NCI-H2227 (cell line): ENCODE measurements around the gene GLMP.
A peak's percentile ranks its signal among the peaks of the same experiment; 100 is the strongest.

Source experiments
- DNase-seq: peaks from one replicate; lab custom pipeline; 2025; ENCODE audit not compliant: unreplicated experiment; lab: John Stamatoyannopoulos, UW

The GLMP gene

GRCh38 chr1:156286061-156286460 is 9.4 kb downstream of the GLMP start:
- DNase-seq = no peak

- DNase-seq = no peak
Observed at GRCh38 chr1:156285437-156285836, 10.0 kb downstream of the GLMP start.

GRCh38 chr1:156284757-156285156 is 10.7 kb downstream of the GLMP start:
- no peak for DNase-seq

GRCh38 chr1:156284112-156284511 is 11.4 kb downstream of the GLMP start, which contains the start of gene TMEM79:
TMEM79 (plus strand) TSS chr1:156284325; CDS start chr1:156285227, 902 bp downstream.
- peak; percentile 14 for DNase-seq

- DNase-seq = no peak
Observed at GRCh38 chr1:156283521-156283920, 12.0 kb downstream of the GLMP start.

GRCh38 chr1:156282479-156283222 is 12.8 kb downstream of the GLMP start, which contains the start of gene SMG5:
SMG5 (minus strand) TSS chr1:156282825; CDS start chr1:156282680, 145 bp downstream.
- DNase-seq = peak; percentile 99

- peak; percentile 65 for DNase-seq
Observed at GRCh38 chr1:156281693-156282478, 13.6 kb downstream of the GLMP start.

- peak; percentile 25 for DNase-seq
Observed at GRCh38 chr1:156281281-156281680, 14.2 kb downstream of the GLMP start.

GRCh38 chr1:156279837-156280236 is 15.6 kb downstream of the GLMP start:
- no peak for DNase-seq

- no peak for DNase-seq
Observed at GRCh38 chr1:156276966-156277381, 18.5 kb downstream of the GLMP start.

- DNase-seq = no peak
Observed at GRCh38 chr1:156276532-156276931, 18.9 kb downstream of the GLMP start.

GRCh38 chr1:156270314-156270713 is 25.2 kb downstream of the GLMP start:
- no peak for DNase-seq

GRCh38 chr1:156268336-156268735 is 27.1 kb downstream of the GLMP start:
- no peak for DNase-seq

GRCh38 chr1:156266051-156266450 is 29.4 kb downstream of the GLMP start:
- no peak for DNase-seq

- DNase-seq = no peak
Observed at GRCh38 chr1:156263288-156263655, 32.2 kb downstream of the GLMP start.

GRCh38 chr1:156262461-156263287 is 32.8 kb downstream of the GLMP start:
- DNase-seq = no peak

- no peak for DNase-seq
Observed at GRCh38 chr1:156260896-156261295, 34.6 kb downstream of the GLMP start.

GRCh38 chr1:156259805-156260204 is 35.7 kb downstream of the GLMP start:
- DNase-seq = no peak

- no peak for DNase-seq
Observed at GRCh38 chr1:156258859-156259258, 36.6 kb downstream of the GLMP start.

- no peak for DNase-seq
Observed at GRCh38 chr1:156257711-156258110, 37.8 kb downstream of the GLMP start.

- DNase-seq = no peak
Observed at GRCh38 chr1:156253634-156254033, 41.8 kb downstream of the GLMP start.
